ENCODE results near the gene AKT2.

AKT2 gene

GRCh38 chr19:40320558-40320935 lies 35.4 kb upstream of the AKT2 start:
- H3K9ac ChIP-seq (ENCODE audit: low read depth in 1 of 2, low read length in 2 of 2) = no peak overlapping the region
- no peaks in the 10 kb centered on the region for H3K9me3 ChIP-seq (ENCODE audit: control insufficient read depth in 1 of 2, low read length in 2 of 2)
- H3K27ac ChIP-seq (ENCODE audit: low read depth, low read length) = no peak overlapping the region
- H3K36me3 ChIP-seq (ENCODE audit: control insufficient read depth in 1 of 2, insufficient read depth in 2 of 2, low read length in 2 of 2) = peaks cover 23 to 56% of the 10 kb centered on the region in 2 donors
- no peak overlapping the region for H3K4me3 ChIP-seq (ENCODE audit: low read depth in 1 of 2, low read length in 2 of 2)
- no peaks in the 10 kb centered on the region for H3K27me3 ChIP-seq (ENCODE audit: control insufficient read depth in 1 of 2, insufficient read depth in 2 of 2, low read length in 2 of 2)
- H3K4me1 ChIP-seq (ENCODE audit: control insufficient read depth in 1 of 2, insufficient read depth in 2 of 2, low read length in 2 of 2) = no peaks in the 10 kb centered on the region

GRCh38 chr19:40317338-40317737 lies 32.2 kb upstream of the AKT2 start:
- H3K9me3 ChIP-seq (ENCODE audit: control insufficient read depth in 1 of 2, low read length in 2 of 2) = no peaks in the 10 kb centered on the region
- H3K9ac ChIP-seq (ENCODE audit: low read depth in 1 of 2, low read length in 2 of 2) = no peak overlapping the region
- no peaks in the 10 kb centered on the region for H3K27me3 ChIP-seq (ENCODE audit: control insufficient read depth in 1 of 2, insufficient read depth in 2 of 2, low read length in 2 of 2)
- no peak overlapping the region for H3K27ac ChIP-seq (ENCODE audit: low read depth, low read length)
- no peak overlapping the region for H3K4me3 ChIP-seq (ENCODE audit: low read depth in 1 of 2, low read length in 2 of 2)
- peaks cover 9 to 32% of the 10 kb centered on the region in 2 donors for H3K36me3 ChIP-seq (ENCODE audit: control insufficient read depth in 1 of 2, insufficient read depth in 2 of 2, low read length in 2 of 2)
- no peaks in the 10 kb centered on the region for H3K4me1 ChIP-seq (ENCODE audit: control insufficient read depth in 1 of 2, insufficient read depth in 2 of 2, low read length in 2 of 2)

- Histone ChIP-seq H3K36me3 (ENCODE audit: control insufficient read depth in 1 of 2, insufficient read depth in 2 of 2, low read length in 2 of 2) (peaks cover 6 to 18% of the 10 kb centered on the region in 2 donors), H3K27ac (ENCODE audit: low read depth, low read length) (no peak overlapping the region), H3K9ac (ENCODE audit: low read depth in 1 of 2, low read length in 2 of 2) (no peak overlapping the region), H3K4me1 (ENCODE audit: control insufficient read depth in 1 of 2, insufficient read depth in 2 of 2, low read length in 2 of 2) (no peaks in the 10 kb centered on the region), H3K9me3 (ENCODE audit: control insufficient read depth in 1 of 2, low read length in 2 of 2) (no peaks in the 10 kb centered on the region), H3K4me3 (ENCODE audit: low read depth in 1 of 2, low read length in 2 of 2) (no peak overlapping the region), H3K27me3 (ENCODE audit: control insufficient read depth in 1 of 2, insufficient read depth in 2 of 2, low read length in 2 of 2) (no peaks in the 10 kb centered on the region)
Measured at GRCh38 chr19:40315812-40316470, 30.8 kb upstream of the AKT2 start.

- Histone ChIP-seq H3K27me3 (ENCODE audit: control insufficient read depth in 1 of 2, insufficient read depth in 2 of 2, low read length in 2 of 2) (no peaks in the 10 kb centered on the region), H3K4me1 (ENCODE audit: control insufficient read depth in 1 of 2, insufficient read depth in 2 of 2, low read length in 2 of 2) (no peaks in the 10 kb centered on the region), H3K9ac (ENCODE audit: low read depth in 1 of 2, low read length in 2 of 2) (no peak overlapping the region), H3K4me3 (ENCODE audit: low read depth in 1 of 2, low read length in 2 of 2) (no peak overlapping the region), H3K36me3 (ENCODE audit: control insufficient read depth in 1 of 2, insufficient read depth in 2 of 2, low read length in 2 of 2) (peaks cover 0 to 9% of the 10 kb centered on the region in 2 donors), H3K27ac (ENCODE audit: low read depth, low read length) (no peak overlapping the region), H3K9me3 (ENCODE audit: control insufficient read depth in 1 of 2, low read length in 2 of 2) (no peaks in the 10 kb centered on the region)
Measured at GRCh38 chr19:40314656-40315055, 29.5 kb upstream of the AKT2 start.

GRCh38 chr19:40313229-40313983 lies 28.3 kb upstream of the AKT2 start:
- Histone ChIP-seq H3K27me3 (ENCODE audit: control insufficient read depth in 1 of 2, insufficient read depth in 2 of 2, low read length in 2 of 2) (no peaks in the 10 kb centered on the region), H3K4me1 (ENCODE audit: control insufficient read depth in 1 of 2, insufficient read depth in 2 of 2, low read length in 2 of 2) (no peaks in the 10 kb centered on the region), H3K27ac (ENCODE audit: low read depth, low read length) (no peak overlapping the region), H3K4me3 (ENCODE audit: low read depth in 1 of 2, low read length in 2 of 2) (no peak overlapping the region), H3K9ac (ENCODE audit: low read depth in 1 of 2, low read length in 2 of 2) (no peak overlapping the region), H3K9me3 (ENCODE audit: control insufficient read depth in 1 of 2, low read length in 2 of 2) (no peaks in the 10 kb centered on the region), H3K36me3 (ENCODE audit: control insufficient read depth in 1 of 2, insufficient read depth in 2 of 2, low read length in 2 of 2) (peaks cover 0 to 7% of the 10 kb centered on the region in 2 donors)

- H3K27me3 ChIP-seq (ENCODE audit: control insufficient read depth in 1 of 2, insufficient read depth in 2 of 2, low read length in 2 of 2) = no peaks in the 10 kb centered on the region
- no peaks in the 10 kb centered on the region for H3K4me1 ChIP-seq (ENCODE audit: control insufficient read depth in 1 of 2, insufficient read depth in 2 of 2, low read length in 2 of 2)
- H3K9me3 ChIP-seq (ENCODE audit: control insufficient read depth in 1 of 2, low read length in 2 of 2) = no peaks in the 10 kb centered on the region
- no peak overlapping the region for H3K9ac ChIP-seq (ENCODE audit: low read depth in 1 of 2, low read length in 2 of 2)
- no peak overlapping the region for H3K27ac ChIP-seq (ENCODE audit: low read depth, low read length)
- H3K36me3 ChIP-seq (ENCODE audit: control insufficient read depth in 1 of 2, insufficient read depth in 2 of 2, low read length in 2 of 2) = peaks cover 0 to 6% of the 10 kb centered on the region in 2 donors
- no peak overlapping the region for H3K4me3 ChIP-seq (ENCODE audit: low read depth in 1 of 2, low read length in 2 of 2)
Measured at GRCh38 chr19:40312533-40312932, 27.4 kb upstream of the AKT2 start.

- Histone ChIP-seq H3K9me3 (ENCODE audit: control insufficient read depth in 1 of 2, low read length in 2 of 2) (no peaks in the 10 kb centered on the region), H3K27me3 (ENCODE audit: control insufficient read depth in 1 of 2, insufficient read depth in 2 of 2, low read length in 2 of 2) (no peaks in the 10 kb centered on the region), H3K27ac (ENCODE audit: low read depth, low read length) (no peak overlapping the region), H3K9ac (ENCODE audit: low read depth in 1 of 2, low read length in 2 of 2) (no peak overlapping the region), H3K4me3 (ENCODE audit: low read depth in 1 of 2, low read length in 2 of 2) (no peak overlapping the region), H3K36me3 (ENCODE audit: control insufficient read depth in 1 of 2, insufficient read depth in 2 of 2, low read length in 2 of 2) (no peaks in the 10 kb centered on the region), H3K4me1 (ENCODE audit: control insufficient read depth in 1 of 2, insufficient read depth in 2 of 2, low read length in 2 of 2) (no peaks in the 10 kb centered on the region)
Measured at GRCh38 chr19:40309666-40310065, 24.5 kb upstream of the AKT2 start.

- Histone ChIP-seq H3K27ac (ENCODE audit: low read depth, low read length) (no peak overlapping the region), H3K4me3 (ENCODE audit: low read depth in 1 of 2, low read length in 2 of 2) (no peak overlapping the region), H3K9ac (ENCODE audit: low read depth in 1 of 2, low read length in 2 of 2) (no peak overlapping the region), H3K36me3 (ENCODE audit: control insufficient read depth in 1 of 2, insufficient read depth in 2 of 2, low read length in 2 of 2) (no peaks in the 10 kb centered on the region), H3K4me1 (ENCODE audit: control insufficient read depth in 1 of 2, insufficient read depth in 2 of 2, low read length in 2 of 2) (no peaks in the 10 kb centered on the region), H3K27me3 (ENCODE audit: control insufficient read depth in 1 of 2, insufficient read depth in 2 of 2, low read length in 2 of 2) (no peaks in the 10 kb centered on the region), H3K9me3 (ENCODE audit: control insufficient read depth in 1 of 2, low read length in 2 of 2) (no peaks in the 10 kb centered on the region)
Measured at GRCh38 chr19:40305403-40305802, 20.3 kb upstream of the AKT2 start.

GRCh38 chr19:40304306-40304705 lies 19.2 kb upstream of the AKT2 start:
- Histone ChIP-seq H3K27ac (ENCODE audit: low read depth, low read length) (no peak overlapping the region), H3K9me3 (ENCODE audit: control insufficient read depth in 1 of 2, low read length in 2 of 2) (no peaks in the 10 kb centered on the region), H3K9ac (ENCODE audit: low read depth in 1 of 2, low read length in 2 of 2) (no peak overlapping the region), H3K4me3 (ENCODE audit: low read depth in 1 of 2, low read length in 2 of 2) (no peak overlapping the region), H3K36me3 (ENCODE audit: control insufficient read depth in 1 of 2, insufficient read depth in 2 of 2, low read length in 2 of 2) (no peaks in the 10 kb centered on the region), H3K27me3 (ENCODE audit: control insufficient read depth in 1 of 2, insufficient read depth in 2 of 2, low read length in 2 of 2) (no peaks in the 10 kb centered on the region), H3K4me1 (ENCODE audit: control insufficient read depth in 1 of 2, insufficient read depth in 2 of 2, low read length in 2 of 2) (no peaks in the 10 kb centered on the region)

GRCh38 chr19:40303765-40304164 lies 18.6 kb upstream of the AKT2 start:
- no peaks in the 10 kb centered on the region for H3K36me3 ChIP-seq (ENCODE audit: control insufficient read depth in 1 of 2, insufficient read depth in 2 of 2, low read length in 2 of 2)

More at GRCh38 chr19:40303765-40304164, 18.6 kb upstream of the AKT2 start:
- Histone ChIP-seq H3K4me3 (ENCODE audit: low read depth in 1 of 2, low read length in 2 of 2) (no peak overlapping the region), H3K4me1 (ENCODE audit: control insufficient read depth in 1 of 2, insufficient read depth in 2 of 2, low read length in 2 of 2) (no peaks in the 10 kb centered on the region), H3K27me3 (ENCODE audit: control insufficient read depth in 1 of 2, insufficient read depth in 2 of 2, low read length in 2 of 2) (no peaks in the 10 kb centered on the region), H3K9me3 (ENCODE audit: control insufficient read depth in 1 of 2, low read length in 2 of 2) (no peaks in the 10 kb centered on the region), H3K27ac (ENCODE audit: low read depth, low read length) (no peak overlapping the region), H3K9ac (ENCODE audit: low read depth in 1 of 2, low read length in 2 of 2) (no peak overlapping the region)

Data from duodenal mucosa (tissue), 2 donors.